PC-3 (cell line): ENCODE data around the gene ATMIN. TPM values are rescaled to one million over a fixed set of nuclear protein-coding genes. Genes with fewer than 3 reads are reported as not detected.

ENCODE experiments used
- ATAC-seq: fragments of 200-7000 bp; cut with Tn5 transposase; 2 replicates; pipeline ENCODE4 v1.9.1; 2020; ENCODE audit warnings: mild to moderate bottlenecking, moderate library complexity
- BruUV-seq: library from RNA; stranded (reverse); fragments of 400-500 nt; replicated peaks from 2 replicates; lab custom pipeline; 2021; lab: Mats Ljungman, UMichigan
- CTCF ChIA-PET: fragments of 300-600 bp; sonication (Branson Sonifier 250); formaldehyde crosslinking; loops from one replicate; lab custom pipeline; 2022; ENCODE audit warnings: antibody characterized with exemption; lab: Charles Lee
- POLR2A ChIA-PET: fragments of 300-600 bp; sonication (Branson Sonifier 250); formaldehyde crosslinking; loops from one replicate; lab custom pipeline; 2022; ENCODE audit warnings: antibody characterized with exemption; ENCODE audit not compliant: unreplicated experiment; lab: Charles Lee
- DNase-seq: peaks from one replicate; pipeline ENCODE4 v3.0.0-alpha.2; 2015
- H2AFZ ChIP-seq: fragments of 300-600 bp; sonication (generic); 2 replicates; pipeline ENCODE4 v1.6.0; 2016; ENCODE audit warnings: antibody characterized with exemption, low read length
- H3F3A ChIP-seq: fragments of 300-600 bp; sonication (generic); one replicate; pipeline ENCODE4 v1.6.0; 2017; ENCODE audit warnings: antibody characterized with exemption, low read length, control low read depth, mild to moderate bottlenecking; ENCODE audit not compliant: unreplicated experiment
- H3K27ac ChIP-seq: fragments of 300-600 bp; sonication (generic); 2 replicates; pipeline ENCODE4 v1.5.1; 2016; ENCODE audit warnings: mild to moderate bottlenecking, low read length
- H3K27me3 ChIP-seq: fragments of 300-600 bp; sonication (generic); 2 replicates; pipeline ENCODE4 v1.6.1; 2016; ENCODE audit warnings: low read length, mixed read lengths
- H3K36me3 ChIP-seq: fragments of 300-600 bp; sonication (generic); 2 replicates; pipeline ENCODE4 v1.6.1; 2016; ENCODE audit warnings: low read depth, mixed run types, low read length, mixed read lengths
- H3K4me1 ChIP-seq: fragments of 300-600 bp; sonication (generic); 2 replicates; pipeline ENCODE4 v1.5.1; 2016; ENCODE audit warnings: low read length; ENCODE audit not compliant: insufficient read depth
- H3K4me2 ChIP-seq: fragments of 300-600 bp; sonication (generic); 2 replicates; pipeline ENCODE4 v1.6.0; 2016; ENCODE audit warnings: low read length
- H3K4me3 ChIP-seq: fragments of 300-600 bp; sonication (generic); 2 replicates; pipeline ENCODE4 v1.5.1; 2016; ENCODE audit warnings: mild to moderate bottlenecking, low read length, mixed read lengths
- H3K79me2 ChIP-seq: fragments of 300-600 bp; sonication (generic); 2 replicates; pipeline ENCODE4 v1.6.1; 2017; ENCODE audit warnings: low read length, mixed read lengths
- H3K9ac ChIP-seq: fragments of 300-600 bp; sonication (generic); 2 replicates; pipeline ENCODE4 v1.6.0; 2016; ENCODE audit warnings: mild to moderate bottlenecking, low read length
- H3K9me2 ChIP-seq: fragments of 300-600 bp; sonication (generic); replicated peaks from 2 replicates; pipeline ENCODE4 v1.6.1; 2016; ENCODE audit warnings: mixed run types, low read length, mixed read lengths
- H3K9me3 ChIP-seq: fragments of 300-600 bp; sonication (generic); 2 replicates; pipeline ENCODE4 v1.6.1; 2016; ENCODE audit warnings: low read length, mixed read lengths
- H4K20me1 ChIP-seq: fragments of 300-600 bp; sonication (generic); 2 replicates; pipeline ENCODE4 v1.6.1; 2016; ENCODE audit warnings: low read length, mixed read lengths
- CTCF ChIP-seq: fragments of 300-600 bp; sonication (generic); conservative IDR thresholded peaks from 2 replicates; pipeline ENCODE4 v1.5.1; 2017; ENCODE audit warnings: antibody characterized with exemption, low read depth, mild to moderate bottlenecking, low read length
- EZH2 ChIP-seq: fragments of 300-600 bp; sonication (generic); IDR thresholded peaks from one replicate; pipeline ENCODE4 v1.6.1; 2017; ENCODE audit warnings: antibody characterized with exemption, mild to moderate bottlenecking, low read length; ENCODE audit not compliant: unreplicated experiment
- EZH2phosphoT487 ChIP-seq: fragments of 300-600 bp; sonication (generic); IDR thresholded peaks from 2 replicates; pipeline ENCODE4 v1.6.1; 2018; ENCODE audit warnings: mild to moderate bottlenecking, antibody characterized with exemption, low read length, borderline replicate concordance
- intact Hi-C: fragments of 100-400 bp; cut with micrococcal nuclease; formaldehyde crosslinking; loops from 2 replicates; pipeline ENCODE4 v1.9.0; 2023
- total RNA-seq: library from RNA; depleted of rRNA; stranded (reverse); fragments of >200 nt; gene quantifications from 2 replicates; pipeline ENCODE4 v1.2.3, GENCODE V29; 2014

ATMIN gene
- total RNA-seq, 1 experiment from 2014 or later, result 35.4 TPM

GRCh38 chr16:80996688-80997138 lies 38.9 kb upstream of the ATMIN start:
- Histone ChIP-seq H3K27ac (no peak overlapping the region), H4K20me1 (no peaks in the 10 kb centered on the region), H2AFZ (no peak overlapping the region), H3K4me3 (no peak overlapping the region), H3K36me3 (peaks cover 2% of the 10 kb centered on the region; the same call in 1 of the 2 replicates), H3K27me3 (no peaks in the 10 kb centered on the region), H3F3A (no peaks in the 10 kb centered on the region), H3K9me3 (no peaks in the 10 kb centered on the region), H3K9me2 (no peaks in the 10 kb centered on the region), H3K9ac (no peak overlapping the region), H3K79me2 (peaks cover 93% of the 10 kb centered on the region), H3K4me1 (peaks cover 8% of the 10 kb centered on the region; the same call in 1 of the 2 replicates), H3K4me2 (no peak overlapping the region)
- POLR2A ChIA-PET, result no interaction called here
- TF ChIP-seq EZH2phosphoT487 (no peak), EZH2 (no peak), CTCF (no peak)
- intact Hi-C loops, result no loop called here
- no peak for DNase-seq
- no peak; the same call in 1 of the 2 replicates for ATAC-seq
- no TSS peak for BruUV-seq
- CTCF ChIA-PET, result no interaction called here

GRCh38 chr16:80997139-80997798 lies 38.4 kb upstream of the ATMIN start:
- no TSS peak for BruUV-seq
- Histone ChIP-seq H3K79me2 (peaks cover 93% of the 10 kb centered on the region), H3K4me1 (peaks cover 8% of the 10 kb centered on the region; the same call in 1 of the 2 replicates), H3K9ac (no peak overlapping the region), H3F3A (no peaks in the 10 kb centered on the region), H3K9me2 (no peaks in the 10 kb centered on the region), H3K9me3 (no peaks in the 10 kb centered on the region), H3K27ac (no peak overlapping the region), H3K36me3 (no peaks in the 10 kb centered on the region; the same call in 1 of the 2 replicates), H3K4me2 (no peak overlapping the region), H4K20me1 (no peaks in the 10 kb centered on the region), H3K4me3 (no peak overlapping the region), H3K27me3 (no peaks in the 10 kb centered on the region), H2AFZ (no peak overlapping the region)
- CTCF ChIA-PET, result interaction anchor here (0.7 kb wide), 1 partner anchor 67 kb away, joined by 9 read pairs; no protein-coding TSS in a partner anchor
- POLR2A ChIA-PET, result no interaction called here
- no peak for DNase-seq
- TF ChIP-seq EZH2 (no peak), EZH2phosphoT487 (no peak), CTCF (no peak)
- intact Hi-C loops, result no loop called here
- ATAC-seq, result no peak
